Adrenal gland (tissue), 5 donors: ENCODE data around the gene FAM78B.

Experiments used
- CTCF ChIP-seq, 6 experiments: fragments of 450-650 bp in 4 of 6; fragments of 200-600 bp in 2 of 6; sonication (generic) in 1 of 6; IDR thresholded peaks; 1 replicate in 5 of 6; 2 replicates in 1 of 6; pipeline versions ENCODE4 v1.5.1 to v1.8.0; 2016 to 2021; ENCODE audit warnings: antibody characterized with exemption in 6 of 6, mild to moderate bottlenecking in 2 of 6, moderate library complexity in 1 of 6
- POLR2A ChIP-seq, 2 donors: fragments of 450-650 bp; IDR thresholded peaks; one replicate each; pipeline ENCODE4 v1.6.1; 2017; ENCODE audit warnings: antibody characterized with exemption in 2 of 2, mild to moderate bottlenecking in 2 of 2, moderate library complexity in 1 of 2
- donor health status: DM: no; HTN: no; CAD: no.

DNA sequence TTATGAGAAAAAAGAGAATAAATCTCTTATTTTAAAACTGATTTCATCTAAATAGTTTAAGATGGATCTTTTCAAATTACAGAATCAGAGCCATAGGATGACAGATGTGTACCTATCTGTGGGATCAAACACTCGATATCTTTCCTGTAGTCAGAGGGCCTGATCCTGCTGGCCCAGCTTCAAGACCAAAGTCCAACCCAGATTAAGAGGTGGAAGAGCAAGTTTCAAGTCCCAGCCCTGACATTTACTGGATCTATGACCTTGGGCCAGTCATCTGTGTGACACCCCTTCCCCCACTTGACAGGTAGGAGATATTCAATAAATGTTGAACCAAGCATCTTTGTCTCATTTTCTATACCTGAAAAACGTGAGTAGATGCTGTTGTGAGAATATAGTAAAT, 140.7 kb downstream of the FAM78B start:
- TF ChIP-seq CTCF (IDR thresholded peaks at IDR 0.05) (no peak), POLR2A (IDR thresholded peaks at IDR 0.05) (no peak)
